Activated CD4-positive, alpha-beta T cell treated with anti-CD3 and anti-CD28 coated beads, Interleukin-2, amount 10 ng/mL, durations not matched to agents 24 days and 14 days (primary cell): ENCODE measurements around the gene THAP9. TPM values are rescaled to one million over a fixed set of nuclear protein-coding genes. Genes with fewer than 3 reads are reported as not detected.

Experiments
- DNase-seq: peaks from one replicate; pipeline ENCODE4 v3.0.0; 2022
- H3K27ac Mint-ChIP-seq: one replicate; pipeline ENCODE4 v1.8.0; 2022; ENCODE audit warnings: mild to moderate bottlenecking, mixed read lengths
- H3K27me3 Mint-ChIP-seq: one replicate; pipeline ENCODE4 v1.8.0; 2022; ENCODE audit warnings: mixed read lengths
- H3K36me3 Mint-ChIP-seq: one replicate; pipeline ENCODE4 v1.8.0; 2022; ENCODE audit warnings: low read depth, mild to moderate bottlenecking, mixed read lengths
- H3K4me1 Mint-ChIP-seq: one replicate; pipeline ENCODE4 v1.8.0; 2021; ENCODE audit warnings: mixed read lengths
- H3K4me3 Mint-ChIP-seq: one replicate; pipeline ENCODE4 v1.8.0; 2022; ENCODE audit warnings: mild to moderate bottlenecking, moderate library complexity, mixed read lengths
- H3K9me3 Mint-ChIP-seq: one replicate; pipeline ENCODE4 v1.8.0; 2021; ENCODE audit warnings: mixed read lengths
- intact Hi-C: fragments of 100-400 bp; cut with micrococcal nuclease; formaldehyde crosslinking; loops from one replicate; pipeline ENCODE4 v1.15.1; 2023
- total RNA-seq: library from RNA; stranded (reverse); gene quantifications from 2 replicates; pipeline ENCODE4 v1.2.3, GENCODE V29; 2022

Gene THAP9
- total RNA-seq, 1 donor from 2014 or later = 3.7 TPM

GRCh38 chr4:82885410-82885809, 15.1 kb upstream of the THAP9 start:
- Mint-ChIP-seq H3K9me3 (no peaks in the 10 kb centered on the region), H3K27me3 (no peaks in the 10 kb centered on the region), H3K27ac (no peak overlapping the region), H3K4me3 (no peak overlapping the region), H3K36me3 (peaks cover 28% of the 10 kb centered on the region), H3K4me1 (peaks cover 34% of the 10 kb centered on the region)
- no peak for DNase-seq
- intact Hi-C loops = no loop called here

GRCh38 chr4:82886147-82886942, 14.2 kb upstream of the THAP9 start:
- H3K4me3 Mint-ChIP-seq = no peak overlapping the region
- no peaks in the 10 kb centered on the region for H3K9me3 Mint-ChIP-seq
- intact Hi-C loops = no loop called here
- DNase-seq = no peak
- peaks cover 22% of the 10 kb centered on the region for H3K36me3 Mint-ChIP-seq
- no peak overlapping the region for H3K27ac Mint-ChIP-seq
- no peaks in the 10 kb centered on the region for H3K27me3 Mint-ChIP-seq
- H3K4me1 Mint-ChIP-seq = peaks cover 32% of the 10 kb centered on the region

- Mint-ChIP-seq H3K4me3 (peak overlapping the region; percentile 88), H3K27me3 (no peaks in the 10 kb centered on the region), H3K36me3 (peaks cover 29% of the 10 kb centered on the region), H3K27ac (no peak overlapping the region), H3K4me1 (peaks cover 42% of the 10 kb centered on the region), H3K9me3 (no peaks in the 10 kb centered on the region)
- DNase-seq = no peak
- intact Hi-C loops = no loop called here
Measured at GRCh38 chr4:82889287-82889686, 11.2 kb upstream of the THAP9 start.

GRCh38 chr4:82890528-82890900, 10.0 kb upstream of the THAP9 start:
- Mint-ChIP-seq H3K27ac (peak overlapping the region; percentile 90), H3K9me3 (no peaks in the 10 kb centered on the region), H3K4me3 (peak overlapping the region; percentile 88), H3K27me3 (no peaks in the 10 kb centered on the region), H3K4me1 (peaks cover 42% of the 10 kb centered on the region), H3K36me3 (peaks cover 28% of the 10 kb centered on the region)
- intact Hi-C loops = loop anchor here (2.0 kb wide), 1 partner anchor 14 kb away; no protein-coding TSS in a partner anchor
- DNase-seq = no peak

GRCh38 chr4:82890901-82891706, 9.4 kb upstream of the THAP9 start, which contains the start of gene SEC31A:
Gene SEC31A (minus strand): TSS chr4:82891153. CDS start chr4:82881936, 9,217 bp downstream.
- no peaks in the 10 kb centered on the region for H3K27me3 Mint-ChIP-seq
- peak; percentile 99 for DNase-seq
- peak within 1 kb of the TSS; percentile 88 for H3K4me3 Mint-ChIP-seq
- peak within 1 kb of the TSS; percentile 90 for H3K27ac Mint-ChIP-seq
- intact Hi-C loops = loop anchor here (1.0 to 2.0 kb wide), 5 partner anchors 9 to 143 kb away; partner anchors contain the start of gene THAP9
- H3K9me3 Mint-ChIP-seq = no peaks in the 10 kb centered on the region
- peaks cover 30% of the 10 kb centered on the region for H3K36me3 Mint-ChIP-seq
- H3K4me1 Mint-ChIP-seq = peaks cover 41% of the 10 kb centered on the region

GRCh38 chr4:82891707-82892466, 8.6 kb upstream of the THAP9 start:
- Mint-ChIP-seq H3K4me1 (peaks cover 39% of the 10 kb centered on the region), H3K36me3 (peaks cover 31% of the 10 kb centered on the region), H3K27ac (peak overlapping the region; percentile 90), H3K4me3 (peak overlapping the region; percentile 88), H3K9me3 (no peaks in the 10 kb centered on the region), H3K27me3 (no peaks in the 10 kb centered on the region)
- intact Hi-C loops = loop anchor here (1.0 to 2.0 kb wide), 5 partner anchors 8 to 142 kb away; partner anchors contain the start of gene THAP9
- DNase-seq = no peak

- Mint-ChIP-seq H3K27ac (peak overlapping the region; percentile 36), H3K4me3 (peak overlapping the region; percentile 88), H3K36me3 (peaks cover 34% of the 10 kb centered on the region), H3K4me1 (peaks cover 39% of the 10 kb centered on the region), H3K27me3 (no peaks in the 10 kb centered on the region), H3K9me3 (no peaks in the 10 kb centered on the region)
- no peak for DNase-seq
- intact Hi-C loops = no loop called here
Measured at GRCh38 chr4:82892467-82892802, 8.1 kb upstream of the THAP9 start.

- H3K4me3 Mint-ChIP-seq = no peak overlapping the region
- intact Hi-C loops = no loop called here
- no peak for DNase-seq
- peaks cover 46% of the 10 kb centered on the region for H3K36me3 Mint-ChIP-seq
- no peaks in the 10 kb centered on the region for H3K27me3 Mint-ChIP-seq
- peaks cover 40% of the 10 kb centered on the region for H3K4me1 Mint-ChIP-seq
- no peak overlapping the region for H3K27ac Mint-ChIP-seq
- H3K9me3 Mint-ChIP-seq = no peaks in the 10 kb centered on the region
Measured at GRCh38 chr4:82893942-82894341, 6.6 kb upstream of the THAP9 start.

- H3K27ac Mint-ChIP-seq = no peak overlapping the region
- DNase-seq = no peak
- peaks cover 45% of the 10 kb centered on the region for H3K36me3 Mint-ChIP-seq
- H3K27me3 Mint-ChIP-seq = no peaks in the 10 kb centered on the region
- peak overlapping the region; percentile 13 for H3K4me3 Mint-ChIP-seq
- H3K4me1 Mint-ChIP-seq = peaks cover 31% of the 10 kb centered on the region
- H3K9me3 Mint-ChIP-seq = no peaks in the 10 kb centered on the region
- intact Hi-C loops = no loop called here
Measured at GRCh38 chr4:82896755-82897154, 3.8 kb upstream of the THAP9 start.

- no peaks in the 10 kb centered on the region for H3K9me3 Mint-ChIP-seq
Measured at GRCh38 chr4:82898322-82899243, 2.0 kb upstream of the THAP9 start.

GRCh38 chr4:82899374-82900065, 1.0 kb upstream of the THAP9 start:
- intact Hi-C loops = loop anchor here (1.0 to 5.0 kb wide), 11 partner anchors 8 to 585 kb away; partner anchors contain the start of genes ABRAXAS1, COPS4, COQ2 and LIN54
- no peak overlapping the region for H3K27ac Mint-ChIP-seq
- peaks cover 28% of the 10 kb centered on the region for H3K4me1 Mint-ChIP-seq
- DNase-seq = no peak
- peaks cover 31% of the 10 kb centered on the region for H3K36me3 Mint-ChIP-seq
- no peaks in the 10 kb centered on the region for H3K9me3 Mint-ChIP-seq
- H3K27me3 Mint-ChIP-seq = no peaks in the 10 kb centered on the region
- no peak overlapping the region for H3K4me3 Mint-ChIP-seq

More at GRCh38 chr4:82898322-82899243, 2.0 kb upstream of the THAP9 start:
- intact Hi-C loops = loop anchor here (1.0 kb wide), 1 partner anchor 46 kb away; no protein-coding TSS in a partner anchor
- H3K4me3 Mint-ChIP-seq = no peak overlapping the region
- no peak overlapping the region for H3K27ac Mint-ChIP-seq
- no peaks in the 10 kb centered on the region for H3K27me3 Mint-ChIP-seq
- H3K36me3 Mint-ChIP-seq = peaks cover 38% of the 10 kb centered on the region
- peaks cover 28% of the 10 kb centered on the region for H3K4me1 Mint-ChIP-seq
- no peak for DNase-seq

- Mint-ChIP-seq H3K4me1 (peaks cover 27% of the 10 kb centered on the region), H3K27me3 (no peaks in the 10 kb centered on the region), H3K4me3 (no peak overlapping the region), H3K36me3 (peaks cover 29% of the 10 kb centered on the region), H3K27ac (no peak overlapping the region), H3K9me3 (no peaks in the 10 kb centered on the region)
- DNase-seq = no peak
- intact Hi-C loops = loop anchor here (1.0 to 5.0 kb wide), 11 partner anchors 9 to 585 kb away; partner anchors contain the start of genes ABRAXAS1, COPS4, COQ2 and LIN54
Measured at GRCh38 chr4:82900066-82900410, 497 bp upstream of the THAP9 start.
